HepG2 (cell line): ENCODE results near the gene HINT1. TPM values are rescaled to one million over a fixed set of nuclear protein-coding genes. Genes with fewer than 3 reads are reported as not detected.
A peak's percentile ranks its signal among the peaks of the same experiment; 100 is the strongest.

Source experiments
- AHR ChIP-seq: IDR thresholded peaks from 2 replicates; pipeline ENCODE4 v1.6.1; 2018; ENCODE audit warnings: missing genetic modification reagents, missing compliant biosample characterization
- DNMT3B ChIP-seq: conservative IDR thresholded peaks from 2 replicates; pipeline ENCODE4 v1.6.1; 2016; ENCODE audit warnings: missing biosample characterization, control low read depth
- HCFC1 ChIP-seq: fragments of 150-350 bp; IDR thresholded peaks from 2 replicates; pipeline ENCODE4 v1.6.1; 2014; ENCODE audit warnings: low read depth, low read length
- HIVEP1 ChIP-seq: sonication (generic); formaldehyde crosslinking; IDR thresholded peaks from 2 replicates; pipeline ENCODE4 v1.4.0; 2020; ENCODE audit warnings: mild to moderate bottlenecking, missing genetic modification reagents
- HMG20A ChIP-seq: IDR thresholded peaks from 2 replicates; pipeline ENCODE4 v1.6.1; 2016; ENCODE audit warnings: borderline replicate concordance
- KLF16 ChIP-seq, 2 experiments: sonication (generic) in 1 of 2; formaldehyde crosslinking in 1 of 2; IDR thresholded peaks; 2 replicates each; pipeline versions ENCODE4 v1.6.1 to v1.8.0; 2016 to 2023; ENCODE audit warnings: missing genetic modification reagents in 2 of 2, missing compliant biosample characterization in 1 of 2
- MAZ ChIP-seq, 2 experiments: sonication (generic) in 1 of 2; formaldehyde crosslinking in 1 of 2; IDR thresholded peaks; 2 replicates each; pipeline versions ENCODE4 v1.5.0 to v1.6.1; 2012 to 2020; ENCODE audit warnings: low read depth in 2 of 2, mild to moderate bottlenecking in 2 of 2, borderline replicate concordance in 1 of 2, improper control_type of control experiment in 1 of 2, low read length in 1 of 2, missing genetic modification reagents in 1 of 2, moderate library complexity in 1 of 2
- MBD4 ChIP-seq: IDR thresholded peaks from 2 replicates; pipeline ENCODE4 v1.6.1; 2012; ENCODE audit warnings: low read length, inconsistent platforms, borderline replicate concordance
- MTA1 ChIP-seq: sonication (generic); formaldehyde crosslinking; IDR thresholded peaks from 2 replicates; pipeline ENCODE4 v1.4.0; 2020; ENCODE audit warnings: missing genetic modification reagents, mild to moderate bottlenecking, borderline replicate concordance
- TRIM22 ChIP-seq: fragments of 450-650 bp; IDR thresholded peaks from 2 replicates; pipeline ENCODE4 v1.6.1; 2017
- ZNF124 ChIP-seq: sonication (generic); formaldehyde crosslinking; IDR thresholded peaks from 2 replicates; pipeline ENCODE4 v1.4.0; 2020; ENCODE audit warnings: missing genetic modification reagents
- ZNF20 ChIP-seq: sonication (generic); formaldehyde crosslinking; IDR thresholded peaks from 2 replicates; pipeline ENCODE4 v1.4.0; 2020; ENCODE audit warnings: mild to moderate bottlenecking, moderate library complexity, missing genetic modification reagents
- ZNF552 ChIP-seq: sonication (generic); formaldehyde crosslinking; IDR thresholded peaks from 2 replicates; pipeline ENCODE4 v1.9.0; 2022; ENCODE audit warnings: missing genetic modification reagents, mild to moderate bottlenecking, borderline replicate concordance
- ZNF772 ChIP-seq: sonication (generic); formaldehyde crosslinking; IDR thresholded peaks from 2 replicates; pipeline ENCODE4 v1.5.0; 2020; ENCODE audit warnings: mild to moderate bottlenecking, missing genetic modification reagents
- ZSCAN25 ChIP-seq: sonication (generic); formaldehyde crosslinking; IDR thresholded peaks from 2 replicates; pipeline ENCODE4 v1.8.0; 2022; ENCODE audit warnings: mild to moderate bottlenecking, missing genetic modification reagents
- polyA plus RNA-seq, 8 experiments: library from polyadenylated mRNA; depleted of rRNA in 3 of 8; stranded (reverse) in 7 of 8; unstranded in 1 of 8; fragments of >200 nt; fragmentation: Illumina TruSeq in 4 of 8; extraction: Trizol in 4 of 8; gene quantifications; 2 replicates each; pipeline versions ENCODE4 v1.2.1 to v1.2.3, GENCODE V29; 2011 to 2016; ENCODE audit warnings: low read depth in 4 of 8, missing spikeins in 1 of 8, mixed read lengths in 1 of 8; ENCODE audit not compliant: insufficient read depth in 1 of 8
- total RNA-seq, 5 experiments: library from RNA; depleted of rRNA; stranded (reverse); fragments of >200 nt; fragmentation: Illumina TruSeq; extraction: Trizol; gene quantifications; 2 replicates each; pipeline ENCODE4 v1.2.3, GENCODE V29; 2016; ENCODE audit warnings: low read depth in 1 of 5
- TF ChIP-seq, protein P1 (sequence below): sonication (generic); formaldehyde crosslinking; IDR thresholded peaks from 2 replicates; pipeline ENCODE4 v1.4.0; 2020; ENCODE audit warnings: mild to moderate bottlenecking, missing genetic modification reagents
- TF ChIP-seq, protein P2 (sequence below): sonication (generic); formaldehyde crosslinking; IDR thresholded peaks from 2 replicates; pipeline ENCODE4 v1.8.0; 2022; ENCODE audit warnings: missing genetic modification reagents, mild to moderate bottlenecking, inconsistent platforms, borderline replicate concordance

Gene HINT1
- total and polyA plus RNA-seq, 2 of the 13 experiments (the other 11 are each of a cell fraction or from before 2014, with no cell fraction given) = 428 to 997 TPM

DNA sequence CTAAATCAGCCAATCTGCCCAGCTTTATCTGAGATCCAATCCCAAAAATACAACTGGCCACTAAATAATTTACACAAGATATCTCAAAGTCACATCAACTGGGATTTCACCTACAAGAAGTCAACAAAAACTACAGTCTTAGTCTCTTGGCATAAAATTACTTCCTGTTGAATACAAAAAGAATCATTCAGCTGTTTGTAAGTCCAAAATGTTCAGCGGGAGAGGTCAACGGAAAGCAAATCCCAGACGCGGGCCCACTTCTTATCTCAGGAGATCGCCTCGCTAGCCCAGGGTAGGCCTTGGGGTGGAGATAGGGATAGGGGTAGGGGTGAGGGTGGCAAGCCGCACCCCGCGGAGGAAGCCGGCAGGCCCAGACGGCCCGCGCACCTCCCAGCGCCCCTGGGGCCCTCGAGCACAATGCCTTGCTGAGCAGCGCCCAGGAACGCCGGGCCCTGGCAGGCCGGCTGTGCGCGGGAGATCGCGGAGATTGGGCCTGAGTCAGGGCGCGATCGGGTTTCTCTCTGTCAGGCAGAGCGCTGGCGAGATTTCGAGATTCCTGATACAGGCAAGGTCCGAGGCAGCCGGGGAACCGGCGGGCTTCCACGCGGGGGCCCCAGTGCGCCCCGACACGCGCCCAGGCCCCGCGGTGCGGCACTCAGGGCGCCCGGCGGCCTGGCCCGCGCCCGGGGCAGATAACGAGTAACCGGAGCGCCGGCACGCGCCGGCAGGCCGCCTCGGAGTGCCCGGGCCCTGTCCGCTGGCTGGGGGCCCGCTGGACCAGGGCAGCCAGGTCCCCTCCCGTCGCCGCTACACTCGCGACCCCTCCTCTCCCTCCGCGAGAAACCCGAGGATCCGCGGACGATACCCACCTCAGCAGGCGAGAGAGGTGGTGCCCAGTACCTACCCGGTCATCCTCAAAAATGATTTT lies 601 bp downstream of the HINT1 start (continued):
- TF ChIP-seq KLF16 (CRISPR knock-in tag; IDR thresholded peaks at IDR 0.05) (no peak; a peak in 2 of 4 replicates), HCFC1 (no peak), TRIM22 (no peak), ZNF20 (CRISPR knock-in tag) (no peak), ZNF552 (CRISPR knock-in tag) (no peak), AHR (CRISPR knock-in tag) (no peak; the same call in 1 of the 2 replicates), MAZ (IDR thresholded peaks at IDR 0.05; ENCODE audit: borderline replicate concordance, low read depth, low read length) (no peak), MAZ (CRISPR knock-in tag; IDR thresholded peaks at IDR 0.05; ENCODE audit: low read depth) (no peak), MTA1 (CRISPR knock-in tag) (no peak; the same call in 1 of the 2 replicates), HIVEP1 (no peak), ZNF124 (CRISPR knock-in tag) (no peak), HMG20A (CRISPR knock-in tag) (no peak; the same call in 1 of the 2 replicates), ZSCAN25 (CRISPR knock-in tag) (peak; percentile 89), MBD4 (no peak), ZNF772 (CRISPR knock-in tag) (peak; percentile 66; the same call in 1 of the 2 replicates), DNMT3B (CRISPR knock-in tag) (peak; percentile 13; the same call in 1 of the 2 replicates)
- TF ChIP-seq, protein P1, sequence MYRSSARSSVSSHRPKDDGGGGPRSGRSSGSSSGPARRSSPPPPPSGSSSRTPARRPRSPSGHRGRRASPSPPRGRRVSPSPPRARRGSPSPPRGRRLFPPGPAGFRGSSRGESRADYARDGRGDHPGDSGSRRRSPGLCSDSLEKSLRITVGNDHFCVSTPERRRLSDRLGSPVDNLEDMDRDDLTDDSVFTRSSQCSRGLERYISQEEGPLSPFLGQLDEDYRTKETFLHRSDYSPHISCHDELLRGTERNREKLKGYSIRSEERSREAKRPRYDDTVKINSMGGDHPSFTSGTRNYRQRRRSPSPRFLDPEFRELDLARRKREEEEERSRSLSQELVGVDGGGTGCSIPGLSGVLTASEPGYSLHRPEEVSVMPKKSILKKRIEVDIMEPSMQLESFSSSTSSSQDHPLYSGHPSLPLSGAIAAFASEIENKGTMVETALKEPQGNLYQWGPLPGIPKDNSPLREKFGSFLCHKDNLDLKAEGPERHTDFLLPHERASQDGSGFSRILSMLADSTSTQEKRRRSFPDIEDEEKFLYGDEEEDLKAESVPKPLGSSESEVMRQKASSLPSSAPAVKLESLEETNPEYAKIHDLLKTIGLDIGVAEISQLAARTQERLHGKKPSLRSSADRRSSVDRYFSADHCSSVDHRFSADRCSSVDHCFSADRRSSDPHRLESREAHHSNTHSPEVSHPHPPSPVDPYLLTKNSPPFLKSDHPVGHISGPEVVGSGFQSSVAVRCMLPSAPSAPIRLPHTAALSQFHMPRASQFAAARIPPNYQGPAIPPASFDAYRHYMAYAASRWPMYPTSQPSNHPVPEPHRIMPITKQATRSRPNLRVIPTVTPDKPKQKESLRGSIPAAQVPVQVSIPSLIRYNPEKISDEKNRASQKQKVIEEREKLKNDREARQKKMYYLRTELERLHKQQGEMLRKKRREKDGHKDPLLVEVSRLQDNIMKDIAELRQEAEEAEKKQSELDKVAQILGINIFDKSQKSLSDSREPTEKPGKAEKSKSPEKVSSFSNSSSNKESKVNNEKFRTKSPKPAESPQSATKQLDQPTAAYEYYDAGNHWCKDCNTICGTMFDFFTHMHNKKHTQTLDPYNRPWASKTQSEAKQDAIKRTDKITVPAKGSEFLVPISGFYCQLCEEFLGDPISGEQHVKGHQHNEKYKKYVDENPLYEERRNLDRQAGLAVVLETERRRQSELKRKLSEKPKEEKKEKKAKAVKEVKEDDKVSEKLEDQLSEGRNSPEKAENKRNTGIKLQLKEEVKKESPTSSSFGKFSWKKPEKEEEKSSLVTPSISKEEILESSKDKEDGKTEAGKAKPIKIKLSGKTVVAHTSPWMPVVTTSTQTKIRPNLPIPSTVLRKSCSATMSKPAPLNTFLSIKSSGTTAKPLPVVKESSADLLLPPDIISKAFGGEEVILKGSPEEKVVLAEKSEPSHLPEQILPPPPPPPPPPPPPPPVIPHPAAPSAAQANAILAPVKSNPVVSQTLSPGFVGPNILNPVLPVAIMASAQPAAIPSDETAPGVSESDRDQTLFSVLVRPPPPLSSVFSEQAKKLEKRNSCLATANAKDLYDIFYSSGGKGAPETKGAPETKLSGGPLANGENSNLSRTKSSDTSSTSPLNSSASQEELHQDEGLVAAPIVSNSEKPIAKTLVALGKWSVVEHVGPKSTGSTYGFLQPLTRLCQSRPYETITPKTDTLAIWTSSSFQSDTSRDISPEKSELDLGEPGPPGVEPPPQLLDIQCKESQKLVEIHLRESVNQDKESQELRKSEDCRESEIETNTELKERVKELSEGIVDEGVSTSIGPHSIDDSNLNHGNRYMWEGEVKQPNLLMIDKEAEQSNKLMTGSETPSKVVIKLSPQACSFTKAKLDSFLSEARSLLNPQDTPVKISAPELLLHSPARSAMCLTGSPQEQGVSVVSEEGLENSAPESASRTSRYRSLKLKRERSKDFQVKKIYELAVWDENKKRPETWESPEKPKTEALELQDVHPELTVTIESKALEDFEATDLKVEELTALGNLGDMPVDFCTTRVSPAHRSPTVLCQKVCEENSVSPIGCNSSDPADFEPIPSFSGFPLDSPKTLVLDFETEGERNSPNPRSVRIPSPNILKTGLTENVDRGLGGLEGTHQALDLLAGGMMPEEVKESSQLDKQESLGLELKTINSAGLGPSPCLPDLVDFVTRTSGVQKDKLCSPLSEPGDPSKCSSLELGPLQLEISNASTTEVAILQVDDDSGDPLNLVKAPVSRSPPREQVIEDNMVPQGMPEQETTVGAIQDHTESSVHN (CRISPR knock-in tag) = no peak
- TF ChIP-seq, protein P2, sequence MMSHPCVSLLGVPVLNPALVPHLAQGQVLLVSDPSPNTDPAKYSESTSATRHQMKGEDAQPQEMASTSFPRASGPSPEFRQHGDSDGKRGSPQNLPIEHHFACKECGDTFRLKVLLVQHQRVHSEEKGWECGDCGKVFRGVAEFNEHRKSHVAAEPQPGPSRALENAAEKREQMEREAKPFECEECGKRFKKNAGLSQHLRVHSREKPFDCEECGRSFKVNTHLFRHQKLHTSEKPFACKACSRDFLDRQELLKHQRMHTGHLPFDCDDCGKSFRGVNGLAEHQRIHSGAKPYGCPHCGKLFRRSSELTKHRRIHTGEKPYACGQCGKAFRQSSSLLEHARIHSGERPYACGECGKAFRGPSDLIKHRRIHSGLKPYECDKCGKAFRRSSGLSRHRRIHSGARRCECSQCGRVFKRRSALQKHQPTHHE (CRISPR knock-in tag) = no peak
